HL-60 (cell line): ENCODE data around the gene CDK8.

Experiments
- CTCF ChIP-seq: IDR thresholded peaks from one replicate; pipeline ENCODE4 v1.5.1; 2011; ENCODE audit warnings: low read length, control low read depth, inconsistent platforms; ENCODE audit not compliant: insufficient read depth
- POLR2AphosphoS5 ChIP-seq: IDR thresholded peaks from 2 replicates; pipeline ENCODE4 v1.6.1; 2012; ENCODE audit warnings: low read depth
- TF ChIP-seq, protein P1 (sequence below): IDR thresholded peaks from 2 replicates; pipeline ENCODE4 v1.6.1; 2012; ENCODE audit warnings: low read depth; ENCODE audit not compliant: insufficient replicate concordance

- TF ChIP-seq CTCF (no peak), POLR2AphosphoS5 (no peak)
- TF ChIP-seq, protein P1, sequence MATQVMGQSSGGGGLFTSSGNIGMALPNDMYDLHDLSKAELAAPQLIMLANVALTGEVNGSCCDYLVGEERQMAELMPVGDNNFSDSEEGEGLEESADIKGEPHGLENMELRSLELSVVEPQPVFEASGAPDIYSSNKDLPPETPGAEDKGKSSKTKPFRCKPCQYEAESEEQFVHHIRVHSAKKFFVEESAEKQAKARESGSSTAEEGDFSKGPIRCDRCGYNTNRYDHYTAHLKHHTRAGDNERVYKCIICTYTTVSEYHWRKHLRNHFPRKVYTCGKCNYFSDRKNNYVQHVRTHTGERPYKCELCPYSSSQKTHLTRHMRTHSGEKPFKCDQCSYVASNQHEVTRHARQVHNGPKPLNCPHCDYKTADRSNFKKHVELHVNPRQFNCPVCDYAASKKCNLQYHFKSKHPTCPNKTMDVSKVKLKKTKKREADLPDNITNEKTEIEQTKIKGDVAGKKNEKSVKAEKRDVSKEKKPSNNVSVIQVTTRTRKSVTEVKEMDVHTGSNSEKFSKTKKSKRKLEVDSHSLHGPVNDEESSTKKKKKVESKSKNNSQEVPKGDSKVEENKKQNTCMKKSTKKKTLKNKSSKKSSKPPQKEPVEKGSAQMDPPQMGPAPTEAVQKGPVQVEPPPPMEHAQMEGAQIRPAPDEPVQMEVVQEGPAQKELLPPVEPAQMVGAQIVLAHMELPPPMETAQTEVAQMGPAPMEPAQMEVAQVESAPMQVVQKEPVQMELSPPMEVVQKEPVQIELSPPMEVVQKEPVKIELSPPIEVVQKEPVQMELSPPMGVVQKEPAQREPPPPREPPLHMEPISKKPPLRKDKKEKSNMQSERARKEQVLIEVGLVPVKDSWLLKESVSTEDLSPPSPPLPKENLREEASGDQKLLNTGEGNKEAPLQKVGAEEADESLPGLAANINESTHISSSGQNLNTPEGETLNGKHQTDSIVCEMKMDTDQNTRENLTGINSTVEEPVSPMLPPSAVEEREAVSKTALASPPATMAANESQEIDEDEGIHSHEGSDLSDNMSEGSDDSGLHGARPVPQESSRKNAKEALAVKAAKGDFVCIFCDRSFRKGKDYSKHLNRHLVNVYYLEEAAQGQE: no peak
Observed at GRCh38 chr13:26221399-26221720, 32.6 kb upstream of the CDK8 start.
